Measurements from ENCODE around the gene MED8.
A peak's percentile ranks its signal among the peaks of the same experiment; 100 is the strongest.
"Not testable (repeated sequence)": the region's sequence is repeated elsewhere in the genome, so short reads cannot be mapped to it uniquely, and the experiment has no call there.

The MED8 gene

GRCh38 chr1:43382027-43382779 is 7.4 kb downstream of the MED8 start:
- no peak for DNase-seq

- DNase-seq, result no peak
Measured at GRCh38 chr1:43381612-43382011, 8.0 kb downstream of the MED8 start.

GRCh38 chr1:43379476-43379875 is 10.1 kb downstream of the MED8 start:
- DNase-seq, result no peak

DNA sequence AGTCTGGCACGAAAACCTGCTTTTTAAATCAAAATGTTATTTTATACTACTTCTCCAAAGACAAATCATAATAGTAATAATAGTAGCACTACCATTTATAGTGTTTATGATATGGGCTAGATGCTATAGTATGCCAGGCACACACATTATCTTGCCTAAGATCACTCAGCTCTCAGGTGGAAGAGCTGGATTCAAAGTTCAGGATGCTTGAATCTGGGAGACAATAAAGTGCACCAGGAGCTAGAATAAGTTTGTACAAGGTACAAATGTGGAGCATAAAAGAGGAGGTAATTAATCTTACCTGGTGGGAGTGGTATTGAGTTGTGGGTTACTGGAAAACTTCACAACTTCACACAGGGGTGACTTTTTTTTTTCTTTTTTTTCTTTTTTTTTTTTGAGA is 11.8 kb downstream of the MED8 start:
- no peak for DNase-seq

GRCh38 chr1:43376723-43377235 is 12.8 kb downstream of the MED8 start:
- no peak for DNase-seq

- no peak for DNase-seq
Measured at GRCh38 chr1:43373066-43373940, 16.3 kb downstream of the MED8 start.

GRCh38 chr1:43372172-43372571 is 17.4 kb downstream of the MED8 start:
- DNase-seq, result no peak

DNA sequence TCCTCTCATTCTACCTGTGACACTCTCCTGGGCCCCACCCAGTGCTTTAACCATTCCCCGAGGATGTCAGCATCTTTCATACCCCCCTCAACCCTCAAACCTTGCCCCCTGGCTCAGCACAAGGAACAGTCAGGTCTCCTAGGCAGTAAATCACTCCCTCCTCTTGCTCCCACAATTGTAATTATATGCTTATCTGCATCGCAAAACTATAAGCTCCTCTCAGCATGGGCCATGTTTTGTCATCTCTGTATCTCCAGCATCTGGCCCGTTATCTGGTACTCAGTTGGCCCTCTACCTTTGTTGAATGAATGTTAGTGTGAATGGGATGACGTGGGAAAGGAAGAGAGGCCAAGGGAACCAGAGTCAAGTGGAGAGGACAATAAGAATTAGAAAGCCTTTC is 19.0 kb downstream of the MED8 start:
- DNase-seq, result no peak

GRCh38 chr1:43369779-43370178 is 19.8 kb downstream of the MED8 start:
- DNase-seq, result not testable (repeated sequence)

- DNase-seq, result no peak
Measured at GRCh38 chr1:43368646-43369020, 21.0 kb downstream of the MED8 start.

GRCh38 chr1:43367904-43368645 is 21.5 kb downstream of the MED8 start, which contains the start of gene ELOVL1:
Gene ELOVL1 (minus strand): TSS chr1:43368011. CDS start chr1:43365609, 2,402 bp downstream.
- DNase-seq, result peak; percentile 92

GRCh38 chr1:43367026-43367903 is 22.3 kb downstream of the MED8 start:
- peak; percentile 50 for DNase-seq

GRCh38 chr1:43366601-43367025 is 23.0 kb downstream of the MED8 start:
- no peak for DNase-seq

GRCh38 chr1:43366179-43366578 is 23.4 kb downstream of the MED8 start:
- DNase-seq, result no peak

- DNase-seq, result no peak
Measured at GRCh38 chr1:43365678-43366077, 23.9 kb downstream of the MED8 start.

DNA sequence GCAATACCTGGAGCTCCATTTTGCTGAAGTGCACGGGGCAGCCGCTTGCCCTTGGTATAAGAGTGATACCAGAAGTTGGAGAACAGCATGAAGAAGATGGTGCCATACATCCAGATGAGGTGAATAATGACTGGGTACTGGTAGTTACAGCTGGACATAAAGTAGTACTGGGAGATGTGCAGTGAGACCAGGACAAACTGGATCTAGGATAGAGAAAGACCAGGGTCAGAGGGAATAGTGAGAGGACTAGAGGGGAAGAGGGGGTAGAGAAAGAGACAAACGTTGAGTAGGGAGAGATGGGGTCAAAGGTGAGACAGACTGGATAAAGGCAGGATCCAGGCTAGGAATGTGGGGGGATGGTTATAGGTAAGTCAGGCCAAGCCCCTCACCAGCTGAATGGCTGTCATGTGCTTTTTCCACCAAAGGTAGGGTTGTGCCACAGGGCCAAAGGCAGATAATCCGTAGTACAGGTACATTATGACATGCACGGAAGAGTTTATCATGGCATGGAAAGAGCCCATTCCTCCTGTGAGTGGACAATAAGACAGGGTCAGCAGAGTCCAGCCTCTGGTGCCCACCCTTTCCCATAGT is 25.6 kb downstream of the MED8 start:
- DNase-seq, result no peak

- DNase-seq, result no peak
Measured at GRCh38 chr1:43363283-43363934, 26.2 kb downstream of the MED8 start.

- DNase-seq, result no peak
Measured at GRCh38 chr1:43360616-43361015, 29.0 kb downstream of the MED8 start.

DNA sequence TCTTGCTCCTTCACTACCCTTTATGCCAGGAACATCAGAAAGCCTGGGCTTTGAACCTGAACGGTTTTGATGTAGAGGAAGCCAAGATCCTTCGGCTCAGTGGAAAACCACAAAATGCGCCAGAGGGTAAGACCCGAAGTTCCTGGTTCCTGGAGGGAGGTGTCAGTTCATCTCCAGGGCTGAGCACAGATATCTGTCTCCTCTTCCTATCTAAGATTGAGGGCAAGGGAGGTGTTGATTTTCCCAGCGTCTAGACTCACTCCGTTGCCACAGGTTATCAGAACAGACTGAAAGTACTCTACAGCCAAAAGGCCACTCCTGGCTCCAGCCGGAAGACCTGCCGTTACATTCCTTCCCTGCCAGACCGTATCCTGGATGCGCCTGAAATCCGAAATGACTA is 29.9 kb downstream of the MED8 start:
- no peak for DNase-seq

- DNase-seq, result peak; percentile 98
Measured at GRCh38 chr1:43358746-43359693, 30.6 kb downstream of the MED8 start, which contains the start of gene CDC20. Gene CDC20 (plus strand): TSS chr1:43358981. CDS start chr1:43359216, 235 bp downstream.
